Inflammatory macrophage (primary cell): ENCODE data around the gene IGSF10.

Source experiments
- DNase-seq, 2 donors: peaks; one replicate each; pipeline ENCODE4 v3.0.0-alpha.2; 2020 to 2022

The IGSF10 gene

GRCh38 chr3:151415289-151415688 lies 45.6 kb downstream of the IGSF10 start:
- DNase-seq = no peak

DNA sequence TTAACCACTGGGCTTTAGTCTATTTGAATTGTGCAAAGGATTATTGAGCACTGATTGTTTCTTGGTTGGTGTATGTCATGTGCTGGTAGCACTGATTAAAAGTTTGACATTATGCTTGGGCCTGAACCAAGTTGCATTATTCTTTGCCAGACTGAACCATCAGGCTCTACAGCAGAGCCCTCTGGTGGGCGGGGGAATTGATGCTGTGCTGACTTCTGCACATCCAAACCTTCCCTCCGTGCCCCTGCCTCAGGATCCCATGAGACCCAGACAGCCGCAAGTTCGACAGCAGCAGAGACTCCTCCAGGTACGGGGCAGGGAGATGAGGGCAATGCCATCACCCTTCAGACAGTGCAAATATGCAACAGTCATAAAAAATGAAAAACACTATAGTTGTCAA lies 47.9 kb downstream of the IGSF10 start:
- DNase-seq = peak in 1 of 2 donors; percentile 16
